Measurements from ENCODE around the gene UBE2G1. TPM values are rescaled to one million over a fixed set of nuclear protein-coding genes. Genes with fewer than 3 reads are reported as not detected.

Gene UBE2G1
- total RNA-seq, 4 donors from 2014 or later: 152 to 217 (median 180) TPM

DNA sequence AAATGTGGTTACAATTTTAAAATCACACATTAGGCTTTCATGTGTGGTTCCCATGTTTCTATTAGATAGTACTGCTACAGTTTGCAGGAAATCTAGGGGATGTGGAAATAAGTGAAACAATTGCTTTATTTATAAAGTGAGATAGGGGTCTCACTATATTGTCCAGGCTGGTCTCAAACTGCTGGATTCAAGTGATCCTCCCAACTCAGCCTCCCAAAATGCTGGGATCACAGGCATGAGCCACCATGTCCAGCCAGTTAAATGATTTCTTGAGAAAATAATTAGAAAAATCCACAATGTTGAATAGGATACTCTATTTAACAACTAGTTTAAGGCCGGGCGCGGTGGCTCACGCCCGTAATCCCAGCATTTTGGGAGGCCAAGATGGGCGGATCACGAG, 42.0 kb downstream of the UBE2G1 start:
- peaks cover 0 to under 1% of the 10 kb centered on the region in 2 donors for H3K36me3 ChIP-seq
- no peaks in the 10 kb centered on the region for H3K27me3 ChIP-seq
- H3K4me1 ChIP-seq: peaks cover 65 to 89% of the 10 kb centered on the region in 2 donors
- in situ Hi-C loops (cut with MboI; ENCODE audit: low sequenced_read_pairs in 4 of 4): no loop called here
- intact Hi-C loops (cut with DNase I; ENCODE audit: low total_unique reads): no loop called here
- no peaks in the 10 kb centered on the region for H3K9me3 ChIP-seq
- H3K4me3 ChIP-seq: no peak overlapping the region
- no peak for TF ChIP-seq POLR2A (IDR thresholded peaks at IDR 0.05)
- TF ChIP-seq, protein P1, sequence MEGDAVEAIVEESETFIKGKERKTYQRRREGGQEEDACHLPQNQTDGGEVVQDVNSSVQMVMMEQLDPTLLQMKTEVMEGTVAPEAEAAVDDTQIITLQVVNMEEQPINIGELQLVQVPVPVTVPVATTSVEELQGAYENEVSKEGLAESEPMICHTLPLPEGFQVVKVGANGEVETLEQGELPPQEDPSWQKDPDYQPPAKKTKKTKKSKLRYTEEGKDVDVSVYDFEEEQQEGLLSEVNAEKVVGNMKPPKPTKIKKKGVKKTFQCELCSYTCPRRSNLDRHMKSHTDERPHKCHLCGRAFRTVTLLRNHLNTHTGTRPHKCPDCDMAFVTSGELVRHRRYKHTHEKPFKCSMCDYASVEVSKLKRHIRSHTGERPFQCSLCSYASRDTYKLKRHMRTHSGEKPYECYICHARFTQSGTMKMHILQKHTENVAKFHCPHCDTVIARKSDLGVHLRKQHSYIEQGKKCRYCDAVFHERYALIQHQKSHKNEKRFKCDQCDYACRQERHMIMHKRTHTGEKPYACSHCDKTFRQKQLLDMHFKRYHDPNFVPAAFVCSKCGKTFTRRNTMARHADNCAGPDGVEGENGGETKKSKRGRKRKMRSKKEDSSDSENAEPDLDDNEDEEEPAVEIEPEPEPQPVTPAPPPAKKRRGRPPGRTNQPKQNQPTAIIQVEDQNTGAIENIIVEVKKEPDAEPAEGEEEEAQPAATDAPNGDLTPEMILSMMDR (IDR thresholded peaks at IDR 0.05 in 4 of 5, conservative IDR thresholded peaks at IDR 0.05 in 1 of 5): no peak
- no peak for ATAC-seq
- no peak for DNase-seq
- H3K27ac ChIP-seq: peak overlapping the region; percentile 29 to 85 (median 79)

DNA sequence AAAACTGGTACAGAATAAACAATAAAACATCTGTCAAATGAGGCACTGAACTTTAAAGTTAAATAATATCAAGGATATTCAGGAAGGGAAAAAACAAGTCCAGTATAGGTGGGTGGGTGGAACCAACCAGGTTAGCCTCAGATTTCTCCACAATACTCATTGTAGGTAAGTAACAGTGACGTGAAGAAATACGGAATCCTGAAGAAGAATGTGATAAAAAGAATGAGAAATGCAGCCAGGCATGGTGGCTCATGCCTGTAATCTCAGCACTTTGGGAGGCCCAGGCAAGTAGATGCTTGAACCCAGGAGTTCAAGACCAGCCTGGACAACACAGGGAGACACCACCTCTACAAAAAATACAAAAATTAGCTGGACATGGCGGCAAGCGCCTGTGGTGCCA, 47.3 kb downstream of the UBE2G1 start:
- ATAC-seq: no peak

DNA sequence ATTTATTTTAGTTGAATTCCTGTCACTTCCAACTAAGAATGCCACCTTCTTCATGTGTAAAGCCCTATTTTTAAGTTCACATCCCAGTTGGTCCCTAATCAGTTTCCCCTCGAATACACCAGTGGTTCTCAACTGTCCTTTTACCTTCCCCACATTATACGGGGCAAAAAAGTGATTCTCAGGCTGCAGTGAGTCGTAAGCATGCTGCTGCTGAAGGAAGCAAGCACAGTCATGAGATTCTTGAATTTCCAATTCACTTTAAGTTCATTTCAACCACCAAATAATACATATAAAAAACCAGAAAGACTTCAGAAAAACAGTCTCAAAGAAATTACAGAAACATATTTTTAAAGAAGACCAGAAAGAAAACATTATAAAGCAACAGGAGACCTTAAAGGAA, 47.9 kb downstream of the UBE2G1 start:
- Histone ChIP-seq H3K27me3 (no peaks in the 10 kb centered on the region), H3K4me3 (no peak overlapping the region), H3K9me3 (no peaks in the 10 kb centered on the region), H3K27ac (peak overlapping the region; percentile 67 to 77 (median 72)), H3K4me1 (peaks cover 76 to 93% of the 10 kb centered on the region in 2 donors), H3K36me3 (peaks cover 0 to 2% of the 10 kb centered on the region in 2 donors)
- intact Hi-C loops (cut with DNase I; ENCODE audit: low total_unique reads) (no loop called here), in situ Hi-C loops (cut with MboI; ENCODE audit: low sequenced_read_pairs in 4 of 4) (no loop called here)
- ATAC-seq: no peak
- TF ChIP-seq POLR2A (IDR thresholded peaks at IDR 0.05): no peak
- TF ChIP-seq, protein P1 (IDR thresholded peaks at IDR 0.05 in 4 of 5, conservative IDR thresholded peaks at IDR 0.05 in 1 of 5): no peak
- no peak for DNase-seq

More for the DNA sequence above, 47.3 kb downstream of the UBE2G1 start:
- H3K4me3 ChIP-seq: no peak overlapping the region
- peaks cover 76 to 93% of the 10 kb centered on the region in 2 donors for H3K4me1 ChIP-seq
- H3K9me3 ChIP-seq: no peaks in the 10 kb centered on the region
- TF ChIP-seq, protein P1 (IDR thresholded peaks at IDR 0.05 in 4 of 5, conservative IDR thresholded peaks at IDR 0.05 in 1 of 5): no peak
- no peak for TF ChIP-seq POLR2A (IDR thresholded peaks at IDR 0.05)
- H3K27ac ChIP-seq: peak overlapping the region; percentile 67 to 77 (median 72)
- H3K27me3 ChIP-seq: no peaks in the 10 kb centered on the region
- peaks cover 0 to 2% of the 10 kb centered on the region in 2 donors for H3K36me3 ChIP-seq
- in situ Hi-C loops (cut with MboI; ENCODE audit: low sequenced_read_pairs in 4 of 4): no loop called here
- intact Hi-C loops (cut with DNase I; ENCODE audit: low total_unique reads): no loop called here
- DNase-seq: no peak

DNA sequence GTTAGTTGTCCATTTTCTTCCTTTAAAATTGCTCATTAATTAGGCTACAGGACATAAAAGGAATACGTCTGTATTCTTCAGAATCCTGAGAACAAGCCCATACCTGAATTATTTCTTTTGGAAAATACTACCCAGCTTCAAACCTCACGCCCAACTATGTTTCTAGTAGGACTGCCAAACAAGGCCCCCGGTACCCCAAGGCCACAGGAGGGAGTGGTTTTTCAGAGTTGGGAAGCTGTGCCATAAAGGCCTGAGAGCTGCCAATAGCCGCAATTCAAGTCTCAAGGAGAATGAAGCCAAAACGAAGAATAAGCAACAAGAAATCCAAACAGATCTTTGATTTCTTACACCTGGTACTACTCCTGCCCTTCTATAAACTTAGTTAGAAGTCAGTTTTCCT, 48.3 kb downstream of the UBE2G1 start:
- H3K36me3 ChIP-seq: peaks cover 0 to 2% of the 10 kb centered on the region in 2 donors
- H3K4me3 ChIP-seq: no peak overlapping the region
- TF ChIP-seq POLR2A (IDR thresholded peaks at IDR 0.05): no peak
- TF ChIP-seq, protein P1 (IDR thresholded peaks at IDR 0.05 in 4 of 5, conservative IDR thresholded peaks at IDR 0.05 in 1 of 5): no peak
- peaks cover 76 to 93% of the 10 kb centered on the region in 2 donors for H3K4me1 ChIP-seq
- H3K9me3 ChIP-seq: no peaks in the 10 kb centered on the region
- H3K27me3 ChIP-seq: no peaks in the 10 kb centered on the region
- ATAC-seq: no peak
- peak overlapping the region; percentile 67 to 77 (median 72) for H3K27ac ChIP-seq
- intact Hi-C loops (cut with DNase I; ENCODE audit: low total_unique reads): no loop called here
- DNase-seq: no peak
- in situ Hi-C loops (cut with MboI; ENCODE audit: low sequenced_read_pairs in 4 of 4): no loop called here

DNA sequence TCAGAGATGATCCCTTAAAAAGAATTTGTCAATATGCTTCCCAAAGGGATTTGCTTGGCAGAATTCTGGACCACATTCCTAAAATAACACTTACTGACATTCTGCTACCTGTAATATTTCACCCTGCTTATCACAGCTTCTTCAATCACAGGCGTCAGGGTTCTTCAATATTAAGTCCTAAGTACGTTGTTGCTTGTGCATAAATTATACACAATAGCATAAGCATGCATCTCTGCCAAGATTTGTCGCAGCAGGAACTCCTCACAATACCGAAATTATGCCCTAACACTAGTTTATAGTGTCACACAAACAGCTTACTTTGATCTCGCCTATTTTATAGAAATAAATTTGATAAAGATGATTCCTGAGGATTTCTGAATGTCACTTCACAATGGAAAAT, 48.9 kb downstream of the UBE2G1 start:
- no peaks in the 10 kb centered on the region for H3K27me3 ChIP-seq
- intact Hi-C loops (cut with DNase I; ENCODE audit: low total_unique reads): no loop called here
- no peak for TF ChIP-seq POLR2A (IDR thresholded peaks at IDR 0.05)
- TF ChIP-seq, protein P1 (IDR thresholded peaks at IDR 0.05 in 4 of 5, conservative IDR thresholded peaks at IDR 0.05 in 1 of 5): no peak
- DNase-seq (no peak), ATAC-seq (no peak)
- no peak overlapping the region for H3K4me3 ChIP-seq
- H3K36me3 ChIP-seq: peaks cover 0 to 2% of the 10 kb centered on the region in 2 donors
- peak overlapping the region; percentile 67 to 77 (median 72) for H3K27ac ChIP-seq
- H3K4me1 ChIP-seq: peaks cover 76 to 93% of the 10 kb centered on the region in 2 donors
- H3K9me3 ChIP-seq: no peaks in the 10 kb centered on the region
- in situ Hi-C loops (cut with MboI; ENCODE audit: low sequenced_read_pairs in 4 of 4): no loop called here
